HG02973 (cell line): Measurements from ENCODE around the gene SAE1.

Source experiments
- ATAC-seq: cut with Tn5 transposase; IDR thresholded peaks from one replicate; pipeline ENCODE4 v1.9.1; 2021; ENCODE audit warnings: moderate library complexity; ENCODE audit not compliant: unreplicated experiment

Gene SAE1

DNA sequence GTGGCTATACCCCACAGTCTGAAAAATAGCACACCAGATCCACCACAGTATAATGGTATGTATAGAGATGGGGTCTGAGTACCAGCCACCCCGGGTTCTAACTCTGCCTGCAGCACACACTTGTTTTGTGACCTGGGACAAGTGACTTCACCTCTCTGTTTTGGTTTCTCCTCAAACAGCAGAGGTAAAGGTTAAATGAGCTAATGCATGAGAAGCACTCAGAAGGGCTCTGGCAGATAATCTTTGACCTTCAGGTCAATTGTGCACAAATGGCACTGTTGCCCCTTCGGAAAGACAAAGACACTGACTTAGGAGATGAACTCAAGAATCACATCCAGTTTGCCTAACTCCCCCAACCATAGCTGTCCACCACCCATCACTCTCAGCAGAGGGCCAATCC is 24.8 kb upstream of the SAE1 start:
- ATAC-seq, result no peak

DNA sequence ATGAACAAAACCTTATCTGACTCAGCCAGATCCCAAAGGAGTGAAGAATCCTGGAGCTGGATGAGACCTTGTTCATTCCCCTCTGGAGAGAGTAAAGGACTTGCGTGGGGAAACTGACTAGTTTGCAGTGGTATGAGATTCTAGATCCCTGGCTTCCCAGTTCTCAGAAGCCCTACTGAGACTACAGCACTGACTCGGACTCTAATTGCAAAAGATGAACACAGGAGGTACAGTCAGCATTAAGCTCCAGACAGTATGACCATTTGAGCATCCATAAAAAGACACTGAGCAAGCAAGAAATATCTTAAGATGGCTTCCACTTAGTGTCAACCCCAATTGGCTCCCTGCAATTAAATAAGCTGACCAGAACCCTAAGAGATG is 23.8 kb upstream of the SAE1 start:
- ATAC-seq, result no peak

DNA sequence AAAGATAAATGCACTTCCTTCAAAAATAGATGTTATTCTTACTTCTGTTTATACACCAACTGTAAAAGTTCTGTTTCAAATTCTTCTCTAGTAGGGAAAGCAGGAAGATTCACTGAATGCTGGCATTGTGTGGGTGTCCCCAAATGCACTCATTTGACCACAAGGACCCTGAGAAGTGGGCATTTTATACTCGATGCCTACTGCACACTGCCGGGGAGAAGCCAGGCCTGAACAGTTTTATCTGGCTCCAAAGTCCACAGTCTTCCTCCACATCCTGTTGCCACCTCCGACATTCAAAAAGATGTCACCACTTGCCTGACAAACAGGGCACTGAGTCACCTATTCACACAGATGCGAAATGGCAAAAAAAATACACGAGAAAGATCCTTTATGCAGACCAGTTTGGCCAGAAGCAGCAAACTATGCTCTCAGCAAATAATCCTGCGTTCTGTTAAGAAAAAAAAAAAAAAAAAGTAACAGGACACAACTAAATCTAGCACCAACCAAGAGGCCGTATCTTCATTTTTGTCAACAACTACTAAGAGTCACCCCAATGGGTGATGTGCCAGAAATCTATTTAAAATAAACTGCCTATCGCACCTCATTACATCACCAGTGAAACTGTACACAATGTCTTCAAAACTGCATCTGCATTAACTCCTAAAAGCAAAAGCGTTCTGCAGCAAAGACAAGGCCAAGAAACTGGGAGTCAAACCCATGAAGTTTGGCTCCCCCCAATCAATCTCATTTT is 23.3 kb upstream of the SAE1 start:
- no peak for ATAC-seq

DNA sequence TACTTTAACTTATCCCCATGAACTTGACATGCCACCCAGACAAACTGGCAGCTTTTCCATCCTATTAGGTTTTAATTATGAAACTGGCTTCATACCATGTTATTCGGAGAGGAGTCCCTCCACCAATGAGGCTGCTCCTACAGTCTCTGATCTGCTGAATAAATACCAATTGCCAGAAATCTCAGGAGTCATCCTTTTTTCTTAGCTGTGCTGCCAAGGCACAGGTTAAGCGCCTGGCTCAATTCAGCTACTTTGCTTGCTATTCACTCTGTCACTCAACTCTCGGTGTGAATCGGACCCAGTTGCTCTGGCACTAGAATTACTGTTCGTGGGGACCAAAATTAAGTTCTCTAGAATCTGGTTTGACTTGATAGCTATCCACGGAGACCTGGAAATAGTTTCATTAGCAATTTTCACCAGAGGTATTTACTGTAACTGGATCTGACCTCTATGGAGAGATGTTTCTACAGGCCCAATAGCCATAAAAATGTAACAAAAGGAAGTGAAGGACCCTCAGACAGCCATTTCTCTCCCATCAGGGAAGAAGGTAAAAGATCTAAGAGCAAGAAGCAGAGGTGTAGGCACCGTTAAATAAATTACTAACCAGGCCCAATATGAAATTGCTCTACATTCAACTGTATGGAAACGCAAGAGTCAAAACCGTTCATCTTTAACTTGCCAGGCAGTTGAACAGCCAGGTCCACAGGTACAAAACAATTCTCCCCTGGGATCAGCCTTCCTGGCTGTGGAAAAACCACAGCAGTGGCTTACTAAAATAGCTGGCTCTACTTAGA is 22.5 kb upstream of the SAE1 start:
- ATAC-seq, result no peak

DNA sequence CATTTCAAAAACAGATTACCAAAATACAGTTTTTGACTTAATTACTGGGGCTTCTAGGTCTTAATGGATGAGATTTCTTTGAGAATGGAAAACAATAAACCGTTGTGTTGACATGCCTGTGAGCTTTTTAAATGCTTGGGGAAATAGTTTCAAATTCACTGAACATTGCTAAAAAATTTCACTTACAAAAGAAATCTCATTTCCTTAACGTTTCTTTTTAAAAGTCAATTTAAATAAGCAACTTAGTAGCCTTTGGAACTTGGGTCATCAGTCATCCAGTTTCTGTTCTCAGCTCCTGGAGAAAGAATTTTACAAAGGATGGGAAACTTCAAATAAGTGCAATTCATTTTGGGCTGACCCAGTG is 21.5 kb upstream of the SAE1 start:
- no peak for ATAC-seq

DNA sequence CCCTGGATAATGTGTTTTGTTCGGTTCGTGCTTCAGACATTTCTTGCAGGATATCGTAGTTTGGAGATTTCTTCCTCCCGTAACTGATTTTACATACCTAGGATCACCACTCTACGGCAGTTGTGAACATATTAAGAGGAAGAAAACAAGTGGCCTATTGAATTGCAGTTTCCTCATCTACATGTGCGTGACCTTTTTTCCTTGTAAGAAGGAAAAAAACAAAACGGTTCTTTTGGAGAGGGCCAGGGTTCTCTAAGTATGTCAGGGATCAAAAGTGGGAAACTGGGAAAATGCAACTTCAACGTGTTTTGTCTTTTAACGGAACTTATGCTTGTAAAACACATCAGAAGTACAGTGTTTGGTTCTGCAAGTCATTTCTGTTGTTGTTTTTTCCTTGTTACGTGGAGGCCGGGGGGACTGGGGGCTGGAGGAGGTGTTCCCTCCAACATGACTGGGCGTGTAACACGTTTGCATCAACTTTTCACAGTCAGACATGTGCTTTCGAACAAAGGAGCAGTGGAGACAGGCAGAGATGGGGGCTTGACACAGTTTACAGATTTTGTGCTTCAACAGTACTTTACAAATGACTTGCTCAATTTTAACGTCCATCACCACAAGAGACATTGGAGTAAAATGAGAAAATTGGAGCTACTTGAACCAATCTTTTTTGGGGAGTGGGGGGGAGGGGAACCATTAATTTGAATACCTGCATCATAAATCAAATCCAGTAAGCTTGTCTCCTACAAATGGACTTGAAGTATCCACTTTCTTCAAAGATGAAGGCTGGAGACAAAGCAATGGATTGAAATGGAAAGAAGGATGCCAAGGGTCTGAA is 20.9 kb upstream of the SAE1 start:
- ATAC-seq, result no peak

DNA sequence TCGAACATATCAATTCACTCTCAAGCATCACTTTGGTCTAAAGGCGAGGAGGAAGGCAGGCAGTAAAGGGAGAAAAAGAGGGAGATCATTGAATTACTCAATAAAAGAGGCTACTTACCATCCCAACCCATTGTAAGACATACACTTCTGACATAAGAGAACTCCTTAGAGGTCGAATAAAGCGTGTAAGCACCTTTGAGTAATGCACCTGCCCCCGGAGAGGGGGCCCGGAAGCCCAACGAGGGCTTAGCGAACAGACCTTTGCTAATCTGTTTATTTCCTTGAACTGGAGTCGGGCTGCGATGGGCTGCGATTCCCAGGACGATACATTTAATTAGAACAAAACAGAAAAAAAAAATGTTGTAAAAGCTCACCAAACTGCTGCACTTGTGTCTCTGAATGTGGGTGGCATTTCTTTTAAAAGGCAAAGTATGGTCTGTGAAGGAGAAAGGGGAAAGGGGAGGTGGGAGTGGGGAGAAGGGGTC is 20.1 kb upstream of the SAE1 start:
- no peak for ATAC-seq

DNA sequence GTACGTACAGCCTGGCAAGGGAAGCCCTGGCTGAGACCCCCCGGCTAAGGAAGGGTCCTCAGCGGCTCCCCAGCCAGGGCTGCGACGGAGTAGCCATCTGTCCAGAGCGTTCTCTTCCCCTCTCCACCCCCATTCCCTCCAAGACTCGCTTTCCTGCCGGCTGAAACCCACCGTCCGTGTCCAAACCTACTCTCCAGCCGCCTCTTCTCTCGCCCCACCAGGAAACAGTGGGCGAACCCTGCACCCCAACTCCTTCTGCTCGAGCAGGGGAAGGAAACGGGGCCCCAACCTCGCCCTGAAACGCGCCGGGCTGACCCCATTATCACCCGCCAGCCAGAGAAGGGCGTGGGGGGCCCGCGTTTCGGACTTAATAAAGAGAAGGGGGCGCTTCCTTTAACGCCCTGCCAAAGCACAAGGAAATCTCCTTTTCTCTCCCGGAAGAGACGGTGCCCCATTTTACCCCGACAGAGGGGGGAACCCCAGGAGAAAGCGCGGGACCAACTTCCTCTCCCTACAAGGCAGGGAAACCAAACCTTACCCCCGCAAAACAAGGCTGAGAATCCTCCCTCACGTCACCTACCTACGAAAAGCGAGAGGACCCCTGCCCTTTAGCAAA is 19.5 kb upstream of the SAE1 start:
- ATAC-seq, result no peak

DNA sequence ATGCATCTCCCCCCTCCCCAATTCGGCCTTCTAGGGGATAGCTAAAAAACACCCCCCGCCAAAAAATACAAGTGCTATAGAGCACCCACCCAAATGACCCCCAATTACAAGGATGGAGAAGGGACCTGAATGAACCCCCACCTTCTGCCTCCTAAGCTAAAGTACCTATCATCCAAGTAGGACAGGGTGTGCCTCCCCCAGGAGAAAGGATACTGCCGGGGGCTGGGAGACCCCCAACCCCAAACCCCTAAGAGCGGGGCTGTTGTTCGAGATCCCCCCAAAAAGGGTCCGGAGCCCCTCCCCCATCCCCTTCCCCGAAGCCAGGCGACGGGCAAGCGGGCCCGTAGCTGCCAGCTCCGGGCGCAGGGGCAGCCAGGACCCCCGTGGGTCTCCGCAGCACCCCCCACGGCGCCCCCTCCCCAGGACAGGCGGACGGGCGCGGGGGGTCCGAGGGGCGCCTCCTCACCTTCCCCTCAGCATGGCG is 18.9 kb upstream of the SAE1 start:
- no peak for ATAC-seq

DNA sequence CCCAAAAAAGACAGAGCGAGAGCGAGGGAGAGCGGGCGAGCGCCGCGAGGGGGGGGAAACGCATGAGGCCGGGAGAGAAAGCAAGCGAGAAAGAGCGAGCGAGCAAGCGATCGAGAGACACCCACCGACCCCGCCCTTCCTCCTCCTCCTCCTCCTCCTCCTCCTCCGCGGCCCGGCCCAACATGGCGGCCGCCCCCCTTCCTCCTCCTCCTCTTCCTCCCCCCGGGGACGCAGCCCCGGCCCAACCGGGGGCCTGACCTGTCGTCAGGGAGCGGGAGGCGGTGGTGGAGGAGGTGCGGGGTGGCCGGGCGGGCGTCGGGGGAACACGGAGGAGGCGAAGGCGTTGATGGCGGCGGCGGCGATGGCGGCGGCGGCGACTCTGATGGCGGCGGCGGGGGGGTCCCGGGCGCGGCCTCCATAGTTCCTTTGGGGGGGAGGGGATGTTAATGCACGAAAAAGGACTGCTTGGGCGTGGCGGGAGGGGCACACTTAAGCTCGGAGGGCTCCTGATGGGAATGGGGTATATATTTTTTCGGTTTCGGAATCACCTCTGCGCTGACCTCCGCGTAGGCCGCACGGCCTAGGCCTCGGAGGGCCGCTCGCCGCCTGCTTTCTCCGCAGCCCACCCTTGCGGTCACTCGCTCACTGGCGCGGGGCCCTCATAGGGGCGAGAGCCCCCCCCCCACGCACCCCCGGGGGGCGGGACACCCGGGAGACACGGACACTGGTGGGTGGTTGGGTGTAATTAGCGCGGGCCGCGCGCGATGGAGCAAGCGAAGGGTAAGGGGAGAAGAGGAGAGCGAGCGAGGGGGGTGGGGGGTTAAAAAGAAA is 18.3 kb upstream of the SAE1 start:
- peak; percentile 17 for ATAC-seq

DNA sequence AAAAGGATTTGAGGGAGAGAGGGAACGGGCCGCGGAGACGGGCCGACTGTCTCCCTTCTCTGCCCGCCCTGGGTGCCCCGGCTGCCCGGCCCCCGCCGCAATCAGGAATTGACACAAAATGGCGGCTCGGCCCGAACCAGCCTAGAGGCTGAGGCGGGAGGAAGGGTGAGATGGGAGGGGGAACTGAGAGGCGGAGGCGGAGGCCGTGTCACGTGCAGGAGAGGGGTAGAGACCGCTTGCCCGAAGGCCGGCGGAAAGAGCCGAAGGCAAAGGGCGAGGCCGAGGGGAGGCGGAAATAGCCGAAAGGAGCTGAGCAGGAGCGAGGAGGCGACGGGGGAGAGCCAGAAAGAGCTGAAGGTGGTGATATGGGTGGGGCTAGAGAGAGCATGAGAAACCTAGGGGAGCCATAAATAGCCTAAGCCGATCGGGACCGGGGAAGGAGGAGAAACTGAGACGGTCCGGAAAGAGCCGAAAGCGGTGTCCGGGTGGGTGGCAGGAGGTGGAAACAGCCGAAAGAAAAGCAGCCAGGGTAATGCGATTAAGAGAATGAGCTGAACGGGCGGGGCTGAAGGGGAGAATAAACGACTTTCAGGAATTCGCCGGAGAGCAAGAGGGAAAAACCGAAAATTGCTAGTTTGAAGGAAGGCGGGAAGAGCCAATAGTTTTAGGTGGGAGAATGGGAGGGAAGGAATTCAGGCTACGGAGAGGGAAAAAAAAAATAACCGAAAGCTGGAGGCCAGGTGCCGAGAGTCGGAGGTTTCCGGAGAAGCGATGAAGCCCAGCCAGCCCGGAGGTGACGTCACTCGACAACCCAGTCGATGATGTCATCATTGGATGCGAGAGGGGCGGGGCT is 17.4 kb upstream of the SAE1 start, which contains the start of gene ZC3H4:
ZC3H4 (minus strand) TSS at position 780 of the 853 bp plus-strand sequence. CDS start 1,192 bp downstream, outside the sequence.
- peak; percentile 72 for ATAC-seq

DNA sequence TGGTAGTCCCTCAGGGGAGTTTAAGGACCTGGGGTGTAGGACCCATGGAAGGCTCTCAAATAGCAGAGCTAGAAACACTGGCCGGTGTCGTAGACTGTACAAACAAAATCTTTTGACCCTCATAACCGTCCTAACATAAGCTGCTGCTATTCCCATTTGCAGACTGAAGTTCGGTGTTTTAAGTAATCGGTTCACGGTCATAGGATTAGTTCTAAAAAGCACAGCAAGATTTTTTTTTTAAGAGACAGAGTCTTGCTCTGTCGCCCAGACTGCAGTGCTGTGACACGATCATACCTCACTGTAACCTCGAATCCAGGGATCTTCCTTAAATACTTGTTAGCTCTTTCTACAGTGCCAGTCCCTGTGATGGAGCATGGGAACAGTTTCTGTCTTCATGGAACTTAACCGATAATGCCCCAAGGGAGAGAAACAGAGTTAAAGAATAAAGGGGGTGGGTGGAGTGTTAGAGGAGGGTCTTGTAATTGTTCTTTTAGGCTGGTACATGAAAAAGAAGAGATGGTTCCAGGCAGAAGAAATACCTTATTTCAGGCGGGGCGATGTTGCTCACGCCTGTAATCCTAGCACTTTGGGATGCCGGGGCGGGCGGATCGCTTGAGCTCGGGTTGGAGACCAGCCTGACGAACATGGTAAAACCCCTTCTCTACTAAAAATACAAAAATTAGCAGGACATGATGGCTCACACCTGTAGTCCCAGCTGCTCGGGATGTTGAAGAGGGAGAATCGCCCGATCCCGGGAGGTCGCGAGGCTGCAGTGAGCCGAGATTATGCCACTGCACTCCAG is 16.6 kb upstream of the SAE1 start:
- no peak for ATAC-seq

DNA sequence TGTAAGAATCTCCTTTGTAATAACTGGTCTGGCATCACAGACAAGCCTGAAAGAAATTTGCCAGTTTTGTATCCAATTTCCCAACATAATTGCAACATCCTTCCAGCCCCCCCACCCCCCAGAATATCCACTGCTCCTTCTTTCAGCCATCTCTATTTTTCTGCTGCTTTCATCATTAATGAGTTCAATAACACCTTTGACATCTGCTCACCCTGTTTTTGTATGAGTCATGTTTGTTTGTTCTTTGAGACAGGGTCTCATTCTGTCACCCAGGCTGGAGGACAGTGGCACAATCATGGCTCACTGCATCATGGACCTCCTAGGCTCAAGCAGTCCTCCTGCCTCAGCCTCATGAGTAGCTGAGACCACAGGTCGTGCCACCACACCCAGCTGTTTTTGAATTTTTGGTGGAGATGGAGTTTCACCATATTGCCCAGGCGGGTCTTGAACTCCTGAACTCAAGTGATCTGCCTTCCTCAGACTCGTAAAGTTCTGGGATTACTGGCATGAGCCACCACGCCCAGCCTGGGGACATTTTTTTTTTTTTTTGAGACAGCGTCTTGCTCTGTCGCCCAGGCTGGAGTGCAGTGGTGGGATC is 10.1 kb upstream of the SAE1 start:
- no peak for ATAC-seq

DNA sequence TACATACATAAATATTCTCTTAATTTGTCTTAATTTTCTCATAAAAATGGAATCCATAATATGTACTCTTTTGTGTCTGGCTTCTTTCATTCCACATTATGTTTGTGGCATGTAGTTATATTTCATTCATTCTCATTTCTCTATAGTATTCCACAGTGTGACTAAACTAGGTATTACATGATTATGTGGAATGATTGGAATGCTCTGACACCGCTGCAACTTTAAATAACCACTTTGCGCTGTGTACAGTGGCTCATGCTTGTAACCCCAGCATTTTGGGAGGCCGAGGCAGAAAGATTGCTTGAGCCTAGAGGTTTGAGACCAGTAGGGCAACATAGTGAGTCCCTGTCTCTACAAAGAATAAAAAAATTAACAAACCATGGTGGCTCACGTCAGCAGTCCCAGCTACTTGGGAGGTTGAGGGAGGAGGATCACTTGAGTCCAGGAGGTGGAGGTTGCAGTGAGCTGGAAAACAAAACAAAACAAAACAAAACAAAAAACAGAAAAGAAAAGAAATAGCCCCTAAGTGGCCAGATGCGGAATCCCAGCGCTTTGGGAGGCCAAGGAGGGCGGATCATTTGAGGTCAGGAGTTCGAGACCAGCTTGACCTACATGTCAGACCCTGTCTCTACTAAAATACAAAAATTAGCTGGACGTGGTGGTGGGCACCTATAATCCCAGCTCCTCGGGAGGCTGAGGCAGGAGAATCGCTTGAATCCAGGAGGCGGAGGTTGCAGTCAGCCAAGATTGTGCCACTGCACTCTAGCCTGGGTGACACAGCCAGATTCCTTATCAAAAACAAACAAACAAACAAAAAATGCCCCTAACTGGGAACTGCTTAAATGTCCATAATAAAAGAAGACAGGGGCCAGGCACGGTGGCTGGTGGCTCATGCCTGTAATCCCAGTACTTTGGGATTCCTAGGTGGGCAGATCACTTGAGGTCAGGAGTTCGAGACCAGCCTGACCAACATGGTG is 8.0 kb upstream of the SAE1 start:
- no peak for ATAC-seq

DNA sequence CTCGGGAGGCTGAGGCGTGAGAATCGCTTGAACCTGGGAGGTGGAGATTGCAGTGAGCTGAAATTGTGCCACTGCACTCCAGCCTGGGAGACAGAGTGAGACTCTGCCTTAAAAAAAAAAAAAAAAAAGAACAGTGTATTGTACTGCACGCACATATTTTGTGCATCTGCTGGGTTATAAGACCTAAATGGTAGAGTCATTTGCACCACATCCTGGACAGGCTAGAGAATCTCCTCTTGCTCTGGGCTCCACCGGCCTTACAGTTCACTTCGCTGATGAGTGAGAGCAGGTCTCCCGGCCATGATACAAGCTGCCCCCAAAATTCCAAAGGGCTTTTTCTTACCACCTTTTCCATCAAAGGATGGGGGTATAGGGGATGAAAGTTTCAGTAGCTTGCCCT is 7.2 kb upstream of the SAE1 start:
- ATAC-seq, result no peak

DNA sequence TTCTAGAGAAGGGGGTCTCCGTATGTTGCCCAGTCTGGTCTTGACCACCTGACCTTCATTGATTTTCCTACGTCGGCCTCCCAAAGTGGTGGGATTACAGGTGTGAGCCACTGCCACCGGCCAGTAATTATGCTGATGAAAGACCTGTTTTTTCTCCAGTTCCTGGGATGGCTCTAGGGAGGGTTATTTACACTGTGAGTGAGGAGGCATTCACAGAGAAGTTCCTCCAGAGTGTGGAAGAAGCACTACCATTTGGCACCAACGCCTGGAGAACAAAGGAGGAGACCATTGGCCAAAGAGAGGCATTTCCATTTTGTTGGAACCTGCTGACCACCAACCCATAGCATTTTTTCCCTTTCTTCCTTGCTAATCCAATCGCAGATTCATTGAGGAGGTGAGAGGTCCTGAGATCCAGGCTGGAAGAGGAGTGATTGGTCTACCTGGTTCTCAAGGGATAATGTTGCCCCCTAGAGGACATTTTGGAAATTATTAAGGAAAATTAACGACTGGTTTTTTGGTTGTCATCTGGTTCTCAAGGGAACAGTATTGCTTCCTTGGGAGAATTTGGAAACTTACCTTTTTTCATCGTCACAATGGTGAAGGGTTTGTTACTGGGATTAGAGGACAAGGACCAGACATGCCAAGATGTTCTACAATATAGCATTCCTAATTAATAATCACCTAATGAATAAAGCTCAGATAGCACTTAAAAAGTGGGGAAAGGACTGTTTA is 5.5 kb upstream of the SAE1 start:
- ATAC-seq, result no peak
